Hepatocyte (in vitro differentiated cells): ENCODE results near the gene BAG3.

Source experiments
- EZH2 ChIP-seq: fragments of 200-600 bp; sonication (generic); IDR thresholded peaks from 2 replicates; pipeline ENCODE4 v1.6.1; 2016; ENCODE audit warnings: antibody characterized with exemption, mild to moderate bottlenecking, borderline replicate concordance
- EZH2phosphoT487 ChIP-seq: fragments of 200-600 bp; sonication (generic); IDR thresholded peaks from one replicate; pipeline ENCODE4 v1.6.1; 2018; ENCODE audit warnings: antibody characterized with exemption, mild to moderate bottlenecking, low read depth, moderate library complexity; ENCODE audit not compliant: unreplicated experiment, severe bottlenecking
- TF ChIP-seq, protein P1 (sequence below): fragments of 200-600 bp; sonication (generic); IDR thresholded peaks from 2 replicates; pipeline ENCODE4 v1.5.1; 2016; ENCODE audit warnings: antibody characterized with exemption, mild to moderate bottlenecking; ENCODE audit not compliant: poor library complexity

DNA sequence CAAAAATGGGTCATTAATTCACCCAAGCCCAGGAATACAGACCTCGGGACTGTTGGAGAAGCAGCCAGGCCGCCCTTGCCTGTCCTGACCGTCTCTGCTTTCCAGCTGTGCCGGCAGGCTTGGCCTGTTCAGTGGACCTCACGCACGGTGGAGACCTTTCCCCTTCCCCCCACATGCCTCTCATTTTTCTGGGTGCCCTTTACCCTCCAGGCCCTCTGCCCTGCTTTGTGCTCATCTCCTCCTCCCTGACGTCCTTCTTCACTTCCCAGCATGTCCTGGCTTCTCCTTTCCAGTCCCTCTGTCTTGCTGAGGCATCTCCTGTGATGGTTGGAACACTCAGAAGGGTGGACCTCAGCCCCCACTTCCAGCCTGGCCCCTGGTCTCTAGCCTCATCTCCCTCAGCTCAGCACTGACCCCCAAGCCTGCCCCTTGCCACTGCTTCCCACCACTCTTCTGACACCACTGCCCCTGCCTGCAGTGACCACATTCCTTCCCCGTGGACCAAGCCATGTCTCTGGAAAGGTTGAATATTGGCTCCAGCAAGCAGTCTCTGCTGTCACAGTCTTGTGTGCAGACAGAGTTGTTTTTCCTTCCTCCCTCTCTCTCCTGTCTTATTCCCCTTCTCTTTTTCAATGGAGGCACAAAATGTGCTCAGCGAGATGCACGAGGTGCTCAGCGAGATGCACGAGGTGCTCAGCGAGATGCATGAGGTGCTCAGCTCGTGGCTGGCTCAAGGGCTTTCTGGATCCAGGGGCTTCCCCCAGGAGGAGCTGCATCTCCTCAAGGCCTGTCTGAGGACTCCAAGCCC, 14.9 kb downstream of the BAG3 start:
- TF ChIP-seq, protein P1, sequence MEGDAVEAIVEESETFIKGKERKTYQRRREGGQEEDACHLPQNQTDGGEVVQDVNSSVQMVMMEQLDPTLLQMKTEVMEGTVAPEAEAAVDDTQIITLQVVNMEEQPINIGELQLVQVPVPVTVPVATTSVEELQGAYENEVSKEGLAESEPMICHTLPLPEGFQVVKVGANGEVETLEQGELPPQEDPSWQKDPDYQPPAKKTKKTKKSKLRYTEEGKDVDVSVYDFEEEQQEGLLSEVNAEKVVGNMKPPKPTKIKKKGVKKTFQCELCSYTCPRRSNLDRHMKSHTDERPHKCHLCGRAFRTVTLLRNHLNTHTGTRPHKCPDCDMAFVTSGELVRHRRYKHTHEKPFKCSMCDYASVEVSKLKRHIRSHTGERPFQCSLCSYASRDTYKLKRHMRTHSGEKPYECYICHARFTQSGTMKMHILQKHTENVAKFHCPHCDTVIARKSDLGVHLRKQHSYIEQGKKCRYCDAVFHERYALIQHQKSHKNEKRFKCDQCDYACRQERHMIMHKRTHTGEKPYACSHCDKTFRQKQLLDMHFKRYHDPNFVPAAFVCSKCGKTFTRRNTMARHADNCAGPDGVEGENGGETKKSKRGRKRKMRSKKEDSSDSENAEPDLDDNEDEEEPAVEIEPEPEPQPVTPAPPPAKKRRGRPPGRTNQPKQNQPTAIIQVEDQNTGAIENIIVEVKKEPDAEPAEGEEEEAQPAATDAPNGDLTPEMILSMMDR: no peak
- TF ChIP-seq EZH2 (no peak), EZH2phosphoT487 (no peak)
